GM23338 (cell line): Measurements from ENCODE around the gene PGLYRP1. TPM values are rescaled to one million over a fixed set of nuclear protein-coding genes. Genes with fewer than 3 reads are reported as not detected.

ENCODE experiments used
- ATAC-seq: fragments of 200-7000 bp; cut with Tn5 transposase; 3 replicates; pipeline ENCODE4 v1.9.1; 2020
- DNase-seq: peaks from one replicate; pipeline ENCODE4 v3.0.0-alpha.2; 2015; ENCODE audit warnings: low spot score
- H2AFZ ChIP-seq: fragments of 200-600 bp; sonication (generic); 2 replicates; pipeline ENCODE4 v1.8.0; 2016; ENCODE audit warnings: antibody characterized with exemption, mild to moderate bottlenecking, moderate library complexity
- H3F3A ChIP-seq: fragments of 200-600 bp; sonication (generic); replicated peaks from 2 replicates; pipeline ENCODE4 v1.8.0; 2017; ENCODE audit warnings: antibody characterized with exemption, mixed run types, low read depth
- H3K27ac ChIP-seq: fragments of 200-600 bp; sonication (generic); 2 replicates; pipeline ENCODE4 v1.6.1; 2016; ENCODE audit warnings: low read depth
- H3K27me3 ChIP-seq: fragments of 200-600 bp; sonication (generic); 2 replicates; pipeline ENCODE4 v1.8.0; 2016; ENCODE audit warnings: mild to moderate bottlenecking, mixed run types, moderate library complexity; ENCODE audit not compliant: insufficient read depth
- H3K36me3 ChIP-seq: fragments of 200-600 bp; sonication (generic); 2 replicates; pipeline ENCODE4 v1.8.0; 2016; ENCODE audit warnings: mild to moderate bottlenecking; ENCODE audit not compliant: insufficient read depth
- H3K4me1 ChIP-seq: fragments of 200-600 bp; sonication (generic); 2 replicates; pipeline ENCODE4 v1.8.0; 2016; ENCODE audit warnings: mild to moderate bottlenecking, moderate library complexity; ENCODE audit not compliant: insufficient read depth
- H3K4me2 ChIP-seq: fragments of 200-600 bp; sonication (generic); 2 replicates; pipeline ENCODE4 v1.7.1; 2017; ENCODE audit warnings: mixed run types
- H3K4me3 ChIP-seq: fragments of 200-600 bp; sonication (generic); 2 replicates; pipeline ENCODE4 v1.6.1; 2016; ENCODE audit warnings: mixed run types
- H3K79me2 ChIP-seq: fragments of 200-600 bp; sonication (generic); replicated peaks from 2 replicates; pipeline ENCODE4 v1.8.0; 2017; ENCODE audit warnings: mild to moderate bottlenecking; ENCODE audit not compliant: insufficient read depth
- H3K9me2 ChIP-seq: fragments of 200-600 bp; sonication (generic); 2 replicates; pipeline ENCODE4 v1.8.0; 2017; ENCODE audit not compliant: insufficient read depth
- H4K20me1 ChIP-seq: fragments of 200-600 bp; sonication (generic); replicated peaks from 2 replicates; pipeline ENCODE4 v1.8.0; 2017; ENCODE audit warnings: mild to moderate bottlenecking; ENCODE audit not compliant: insufficient read depth
- H3K27ac Mint-ChIP-seq: 2 replicates; pipeline ENCODE4 v1.8.0; 2020; ENCODE audit warnings: inconsistent platforms, mild to moderate bottlenecking, moderate library complexity, mixed read lengths
- H3K27me3 Mint-ChIP-seq: 3 replicates; pipeline ENCODE4 v1.8.0; 2022; ENCODE audit warnings: low read depth, mild to moderate bottlenecking, moderate library complexity, mixed read lengths, inconsistent platforms; ENCODE audit not compliant: insufficient read depth, poor library complexity
- H3K36me3 Mint-ChIP-seq: 3 replicates; pipeline ENCODE4 v1.8.0; 2021; ENCODE audit warnings: low read depth, mild to moderate bottlenecking, inconsistent platforms, moderate library complexity, mixed read lengths
- H3K4me1 Mint-ChIP-seq: 3 replicates; pipeline ENCODE4 v1.8.0; 2020; ENCODE audit warnings: mild to moderate bottlenecking, inconsistent platforms, mixed read lengths
- H3K4me3 Mint-ChIP-seq: 3 replicates; pipeline ENCODE4 v1.8.0; 2021; ENCODE audit warnings: moderate library complexity, mild to moderate bottlenecking, inconsistent platforms, mixed read lengths
- H3K9me3 Mint-ChIP-seq: 3 replicates; pipeline ENCODE4 v1.8.0; 2020; ENCODE audit warnings: moderate library complexity, mild to moderate bottlenecking, inconsistent platforms, mixed read lengths
- CREB1 ChIP-seq: fragments of 250-450 bp; sonication (Bioruptor Pico); IDR thresholded peaks from 2 replicates; pipeline ENCODE4 v1.5.0; 2020; ENCODE audit warnings: low read depth, mild to moderate bottlenecking, moderate library complexity
- CTCF ChIP-seq, 2 experiments: fragments of 200-600 bp in 1 of 2; sonication (generic) in 1 of 2; conservative IDR thresholded peaks; 2 replicates each; pipeline versions ENCODE4 v1.5.1 to v1.6.1; 2016 to 2017; ENCODE audit warnings: antibody characterized with exemption in 2 of 2, low read depth in 2 of 2, mild to moderate bottlenecking in 2 of 2, moderate library complexity in 1 of 2
- ETS1 ChIP-seq: IDR thresholded peaks from 2 replicates; pipeline ENCODE4 v1.6.1; 2016; ENCODE audit warnings: antibody characterized with exemption
- EZH2 ChIP-seq: fragments of 200-600 bp; sonication (generic); IDR thresholded peaks from one replicate; pipeline ENCODE4 v1.8.0; 2017; ENCODE audit warnings: antibody characterized with exemption, mild to moderate bottlenecking, low read depth; ENCODE audit not compliant: unreplicated experiment
- EZH2phosphoT487 ChIP-seq: fragments of 200-600 bp; sonication (generic); IDR thresholded peaks from one replicate; pipeline ENCODE4 v1.8.1; 2018; ENCODE audit warnings: antibody characterized with exemption; ENCODE audit not compliant: unreplicated experiment
- JUNB ChIP-seq: IDR thresholded peaks from one replicate; pipeline ENCODE4 v1.6.1; 2016; ENCODE audit warnings: antibody characterized with exemption; ENCODE audit not compliant: unreplicated experiment
- NANOG ChIP-seq: IDR thresholded peaks from 2 replicates; pipeline ENCODE4 v1.6.1; 2016; ENCODE audit warnings: antibody characterized with exemption, borderline replicate concordance
- POLR2AphosphoS5 ChIP-seq: IDR thresholded peaks from 2 replicates; pipeline ENCODE4 v1.6.1; 2016; ENCODE audit warnings: antibody characterized with exemption, low read depth
- STAT1 ChIP-seq: IDR thresholded peaks from one replicate; pipeline ENCODE4 v1.6.1; 2016; ENCODE audit warnings: antibody characterized with exemption; ENCODE audit not compliant: unreplicated experiment
- ZNF114 ChIP-seq: fragments of 250-450 bp; sonication (Bioruptor Pico); IDR thresholded peaks from 2 replicates; pipeline ENCODE4 v1.5.0; 2020; ENCODE audit warnings: mild to moderate bottlenecking, moderate library complexity
- ZNF331 ChIP-seq: fragments of 250-450 bp; sonication (Bioruptor Pico); IDR thresholded peaks from 2 replicates; pipeline ENCODE4 v1.5.0; 2020; ENCODE audit warnings: low read depth, mild to moderate bottlenecking, moderate library complexity
- ZNF462 ChIP-seq: fragments of 250-450 bp; sonication (Bioruptor Pico); IDR thresholded peaks from 2 replicates; pipeline ENCODE4 v1.5.0; 2020; ENCODE audit warnings: mild to moderate bottlenecking, moderate library complexity
- polyA plus RNA-seq: library from polyadenylated mRNA; unstranded; fragments of >200 nt; fragmentation: Nextera tagmentation; extraction: Ambion mirVana; gene quantifications from 2 replicates; pipeline ENCODE4 v1.2.1, GENCODE V29; 2016
- total RNA-seq: library from RNA; depleted of rRNA; stranded (reverse); fragments of >200 nt; shearing (Covaris generic); gene quantifications from 2 replicates; pipeline ENCODE4 v1.2.3, GENCODE V29; 2014
- TF ChIP-seq, protein P1 (sequence below): IDR thresholded peaks from one replicate; pipeline ENCODE4 v1.6.1; 2018; ENCODE audit warnings: antibody characterized with exemption; ENCODE audit not compliant: unreplicated experiment

PGLYRP1 gene
- total and polyA plus RNA-seq, 2 experiments from 2014 or later, result not detected

DNA sequence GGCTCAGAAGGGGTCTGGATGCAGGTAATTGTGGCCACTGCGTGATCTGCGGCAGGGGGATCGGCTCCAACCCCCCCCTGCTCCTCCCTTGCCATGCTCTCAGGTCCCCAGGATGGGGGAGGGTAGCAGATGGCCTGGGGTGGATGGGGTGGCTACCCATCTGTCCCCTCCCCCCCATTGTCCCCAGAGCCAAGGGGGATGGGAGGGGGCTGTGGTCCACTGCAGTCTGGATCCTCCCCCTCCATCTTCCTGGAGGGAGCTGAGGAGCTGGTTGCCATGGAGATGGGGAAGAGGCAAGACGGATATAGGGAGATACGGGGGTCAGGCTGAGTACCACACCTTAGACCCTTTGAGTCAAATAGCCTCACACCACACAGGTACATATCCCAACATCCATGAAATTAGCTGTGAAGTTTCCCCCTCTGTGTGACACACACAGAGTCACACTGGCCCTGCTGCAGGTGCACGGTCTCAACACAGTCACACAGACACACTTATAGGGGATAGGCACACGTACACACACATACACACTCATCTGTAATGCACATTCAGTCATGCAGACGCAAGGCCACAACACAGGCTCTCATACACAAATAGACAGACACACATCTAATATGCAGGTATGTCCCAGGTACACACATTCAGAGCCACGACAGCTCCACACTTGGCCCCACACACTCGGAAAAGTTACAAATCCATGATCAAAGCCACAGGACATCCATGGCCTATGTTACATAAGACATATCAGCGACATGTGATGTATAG is 47.4 kb downstream of the PGLYRP1 start:
- Mint-ChIP-seq H3K4me3 (no peak overlapping the region), H3K36me3 (no peaks in the 10 kb centered on the region), H3K27me3 (peaks cover 16% of the 10 kb centered on the region), H3K4me1 (peaks cover 20% of the 10 kb centered on the region), H3K27ac (no peak overlapping the region), H3K9me3 (no peaks in the 10 kb centered on the region)
- no peaks in the 10 kb centered on the region; the same call in 1 of the 2 replicates for H4K20me1 ChIP-seq
- 0 out of 2 replicates have a peak, but pooled peaks cover 2% of the 10 kb centered on the region for H3F3A ChIP-seq
- DNase-seq, result peak; percentile 51
- ATAC-seq, result no peak
- 0 out of 2 replicates have a peak, but pooled peaks cover 2% of the 10 kb centered on the region for H3K27me3 ChIP-seq
- H2AFZ ChIP-seq, result no peak overlapping the region
- H3K4me3 ChIP-seq, result no peak overlapping the region
- no peaks in the 10 kb centered on the region for H3K36me3 ChIP-seq
- no peaks in the 10 kb centered on the region for H3K9me2 ChIP-seq
- H3K27ac ChIP-seq, result no peak overlapping the region
- no peak overlapping the region for H3K4me2 ChIP-seq
- no peaks in the 10 kb centered on the region for H3K79me2 ChIP-seq
- peaks cover 3% of the 10 kb centered on the region; the same call in 1 of the 2 replicates for H3K4me1 ChIP-seq
- TF ChIP-seq CTCF (conservative IDR thresholded peaks at IDR 0.05; ENCODE audit: low read depth in 2 of 2), result no peak
- TF ChIP-seq, protein P1, sequence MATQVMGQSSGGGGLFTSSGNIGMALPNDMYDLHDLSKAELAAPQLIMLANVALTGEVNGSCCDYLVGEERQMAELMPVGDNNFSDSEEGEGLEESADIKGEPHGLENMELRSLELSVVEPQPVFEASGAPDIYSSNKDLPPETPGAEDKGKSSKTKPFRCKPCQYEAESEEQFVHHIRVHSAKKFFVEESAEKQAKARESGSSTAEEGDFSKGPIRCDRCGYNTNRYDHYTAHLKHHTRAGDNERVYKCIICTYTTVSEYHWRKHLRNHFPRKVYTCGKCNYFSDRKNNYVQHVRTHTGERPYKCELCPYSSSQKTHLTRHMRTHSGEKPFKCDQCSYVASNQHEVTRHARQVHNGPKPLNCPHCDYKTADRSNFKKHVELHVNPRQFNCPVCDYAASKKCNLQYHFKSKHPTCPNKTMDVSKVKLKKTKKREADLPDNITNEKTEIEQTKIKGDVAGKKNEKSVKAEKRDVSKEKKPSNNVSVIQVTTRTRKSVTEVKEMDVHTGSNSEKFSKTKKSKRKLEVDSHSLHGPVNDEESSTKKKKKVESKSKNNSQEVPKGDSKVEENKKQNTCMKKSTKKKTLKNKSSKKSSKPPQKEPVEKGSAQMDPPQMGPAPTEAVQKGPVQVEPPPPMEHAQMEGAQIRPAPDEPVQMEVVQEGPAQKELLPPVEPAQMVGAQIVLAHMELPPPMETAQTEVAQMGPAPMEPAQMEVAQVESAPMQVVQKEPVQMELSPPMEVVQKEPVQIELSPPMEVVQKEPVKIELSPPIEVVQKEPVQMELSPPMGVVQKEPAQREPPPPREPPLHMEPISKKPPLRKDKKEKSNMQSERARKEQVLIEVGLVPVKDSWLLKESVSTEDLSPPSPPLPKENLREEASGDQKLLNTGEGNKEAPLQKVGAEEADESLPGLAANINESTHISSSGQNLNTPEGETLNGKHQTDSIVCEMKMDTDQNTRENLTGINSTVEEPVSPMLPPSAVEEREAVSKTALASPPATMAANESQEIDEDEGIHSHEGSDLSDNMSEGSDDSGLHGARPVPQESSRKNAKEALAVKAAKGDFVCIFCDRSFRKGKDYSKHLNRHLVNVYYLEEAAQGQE, result no peak
- TF ChIP-seq POLR2AphosphoS5, result no peak
- TF ChIP-seq ZNF462 (CRISPR knock-in tag), result no peak
- no peak for TF ChIP-seq NANOG
- no peak for TF ChIP-seq ETS1
- no peak for TF ChIP-seq EZH2
- TF ChIP-seq ZNF331, result no peak
- no peak for TF ChIP-seq CREB1 (CRISPR knock-in tag)
- TF ChIP-seq JUNB, result no peak
- no peak for TF ChIP-seq ZNF114
- no peak for TF ChIP-seq STAT1
- no peak for TF ChIP-seq EZH2phosphoT487
